Stromal cell of bone marrow (primary cell): ENCODE results near the gene ADAMTS7.
"Not testable (repeated sequence)": the region's sequence is repeated elsewhere in the genome, so short reads cannot be mapped to it uniquely, and the experiment has no call there.

ENCODE experiments used
- DNase-seq: peaks from one replicate; pipeline ENCODE4 v3.0.0-alpha.2; 2012; ENCODE audit warnings: low read depth

The ADAMTS7 gene

GRCh38 chr15:78778422-78778821 is 32.8 kb downstream of the ADAMTS7 start:
- no peak for DNase-seq

DNA sequence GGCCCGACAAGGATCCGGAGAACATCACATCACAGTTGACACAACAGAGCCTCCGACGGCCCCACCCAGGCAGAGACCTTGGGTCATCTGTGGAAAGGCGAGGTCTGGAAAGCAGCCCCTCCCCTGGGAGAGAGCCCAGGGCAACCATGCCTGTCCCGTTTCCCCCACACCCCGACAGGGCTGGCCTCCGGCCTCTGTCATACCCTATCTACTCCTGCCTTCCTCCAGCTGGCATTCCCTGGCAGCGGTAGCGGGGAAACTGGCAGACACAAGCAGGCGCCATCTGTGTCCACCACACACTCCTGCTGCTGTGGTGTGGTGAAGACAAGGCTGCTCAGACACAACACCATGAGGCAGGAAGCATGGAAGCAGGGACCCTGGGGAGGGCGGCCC is 33.3 kb downstream of the ADAMTS7 start:
- DNase-seq = not testable (repeated sequence)

DNA sequence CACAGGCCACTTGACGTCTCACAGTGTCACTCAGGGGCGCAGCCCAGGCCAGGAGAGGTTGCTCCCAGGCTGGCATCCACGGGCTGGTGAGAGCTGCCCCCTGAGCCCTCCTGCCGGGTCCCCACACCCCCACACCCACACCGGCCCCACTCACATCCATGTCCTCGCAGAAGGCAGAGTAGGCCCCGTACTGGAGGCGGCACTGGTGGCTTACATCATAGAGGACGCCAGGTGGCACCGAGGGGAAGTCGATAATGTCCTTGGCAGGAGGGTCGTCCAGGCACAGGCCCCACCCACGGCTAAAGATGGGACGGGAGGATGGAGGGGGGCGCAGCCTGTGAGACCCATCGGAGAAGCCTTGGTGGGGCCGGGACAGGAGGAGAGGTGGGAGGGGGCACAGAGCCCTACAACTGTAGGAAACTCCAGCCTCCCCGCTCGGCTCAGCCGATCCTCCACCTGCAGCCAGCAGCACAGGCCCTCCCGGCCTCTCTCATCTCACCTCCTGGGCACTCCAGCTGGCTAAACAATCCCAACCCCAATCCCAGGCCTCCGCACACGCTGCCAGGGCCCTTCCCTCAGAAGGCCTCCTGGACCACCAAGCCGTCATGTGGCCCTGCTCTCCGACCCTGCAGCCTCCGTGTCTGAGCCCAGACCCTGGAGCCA is 33.8 kb downstream of the ADAMTS7 start:
- not testable (repeated sequence) for DNase-seq

DNA sequence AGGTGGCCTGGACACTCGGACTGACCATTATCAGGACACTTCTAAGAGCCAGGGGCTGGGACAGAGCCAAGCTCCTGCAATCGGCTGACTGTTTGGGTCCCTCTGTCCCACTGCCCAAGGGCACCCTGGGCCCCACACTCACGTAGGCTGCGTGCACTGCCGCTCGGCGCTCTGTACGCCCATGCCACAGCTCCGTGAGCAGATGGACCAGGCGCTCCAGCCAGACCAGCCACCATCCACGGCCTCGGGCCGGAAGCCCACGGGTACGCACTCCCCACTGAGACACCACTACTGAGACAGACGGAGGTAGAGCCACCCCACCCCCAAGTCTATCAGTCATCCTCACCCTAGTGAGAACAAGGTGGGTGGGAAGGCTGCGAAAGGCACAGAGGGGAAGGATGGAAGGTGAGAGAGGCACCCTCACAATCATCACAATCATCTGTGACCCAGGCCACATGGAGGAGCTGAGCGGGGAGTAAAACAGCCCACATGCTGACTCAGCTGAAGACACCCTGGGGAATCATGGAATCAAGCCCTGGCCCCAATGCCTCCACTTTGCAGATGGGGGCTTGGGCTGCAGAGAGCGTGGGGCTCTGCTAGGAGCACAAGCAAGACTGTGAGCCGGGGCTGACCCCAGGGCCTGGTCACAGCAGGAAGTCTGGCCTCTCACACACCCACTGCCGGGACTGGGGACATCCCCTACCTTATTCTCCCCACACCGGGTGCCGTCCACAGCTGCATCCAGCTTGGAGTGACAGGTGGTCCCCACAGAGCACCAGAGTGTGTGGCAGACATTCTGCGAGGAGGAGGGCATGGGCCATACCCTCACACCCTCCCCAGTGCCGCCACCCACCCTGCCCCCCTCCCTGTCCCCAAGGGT is 35.0 kb downstream of the ADAMTS7 start:
- not testable (repeated sequence) for DNase-seq

DNA sequence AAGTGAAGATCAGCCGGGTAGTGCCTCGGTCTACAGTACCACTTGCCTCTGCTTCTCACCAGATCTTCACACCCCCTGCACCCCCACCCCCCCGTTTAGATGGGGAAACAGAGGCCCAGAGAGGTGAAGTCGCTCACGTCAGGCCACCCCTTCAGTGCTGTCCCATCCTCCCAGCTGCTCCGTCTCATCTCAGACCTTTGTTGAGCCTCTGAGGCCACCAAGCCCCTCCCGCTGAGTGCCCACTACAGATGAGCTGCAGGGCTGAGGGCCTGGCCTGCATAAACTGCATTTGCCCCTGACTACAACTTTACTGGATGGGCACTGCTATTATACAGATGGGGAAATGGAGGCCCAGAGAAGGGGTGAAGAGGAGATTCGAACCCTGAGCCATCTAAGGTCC is 35.8 kb downstream of the ADAMTS7 start:
- no peak for DNase-seq

DNA sequence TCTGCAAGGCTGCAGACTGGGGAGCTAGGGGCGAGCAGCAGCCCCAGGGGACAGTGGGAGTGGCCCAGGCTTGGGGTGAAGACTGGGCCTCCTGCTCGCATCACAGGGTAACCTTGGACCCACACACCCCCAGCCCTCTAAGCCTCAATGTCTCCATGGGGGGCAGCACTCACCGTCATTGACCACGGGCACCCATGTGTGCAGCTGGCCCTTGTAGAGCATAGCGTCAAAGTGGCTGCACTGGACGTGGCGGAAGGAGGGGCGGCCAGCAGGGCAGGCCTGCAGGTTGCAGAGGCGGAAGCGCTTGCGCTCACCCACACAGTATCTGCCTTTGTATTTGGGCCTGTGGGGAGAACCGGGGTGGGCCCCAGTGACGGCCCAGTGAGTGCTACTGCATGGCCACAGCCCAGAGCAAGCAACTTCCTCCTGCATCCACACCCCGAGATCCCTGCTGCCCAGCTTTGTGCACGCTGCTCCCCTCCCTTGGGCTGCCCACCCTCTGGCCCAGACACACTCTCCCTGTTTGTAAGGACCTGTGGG is 36.7 kb downstream of the ADAMTS7 start:
- not testable (repeated sequence) for DNase-seq

DNA sequence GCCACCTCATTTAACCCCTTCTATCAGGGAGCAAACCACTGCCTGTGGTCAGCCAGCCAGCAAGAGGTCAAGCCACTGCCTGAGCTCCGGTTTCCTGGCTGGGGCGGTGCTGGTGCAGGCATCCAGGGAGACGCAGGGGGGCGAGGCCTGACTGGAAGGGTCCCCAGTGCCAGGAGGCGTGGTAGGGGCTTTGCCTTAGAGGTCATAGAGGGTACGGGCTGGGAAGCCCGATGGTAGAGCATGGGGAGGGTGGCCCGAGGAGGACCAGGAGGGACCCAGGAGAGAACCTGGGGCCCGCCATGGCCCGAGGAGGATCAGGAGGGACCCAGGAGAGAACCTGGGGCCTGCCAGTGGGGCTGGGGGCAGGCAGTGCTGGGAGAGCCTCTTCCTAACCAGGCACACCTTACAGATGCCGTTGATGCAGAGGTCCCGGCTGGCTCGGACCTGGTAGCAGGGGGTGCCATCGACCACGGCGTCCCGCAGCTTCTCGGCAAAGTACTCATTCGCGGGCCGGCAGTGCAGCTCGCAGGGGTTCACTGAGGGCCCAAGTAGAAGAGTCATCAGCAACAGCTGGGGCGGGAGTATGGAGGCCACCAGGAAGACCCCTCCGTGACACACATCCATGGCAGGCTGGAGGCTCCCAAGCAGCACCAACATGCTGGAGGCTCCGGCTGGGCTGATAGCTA is 37.4 kb downstream of the ADAMTS7 start:
- DNase-seq = not testable (repeated sequence)

- no peak for DNase-seq
Measured at GRCh38 chr15:78772738-78773137, 38.5 kb downstream of the ADAMTS7 start.

GRCh38 chr15:78771436-78772000 is 39.7 kb downstream of the ADAMTS7 start:
- DNase-seq = not testable (repeated sequence)

DNA sequence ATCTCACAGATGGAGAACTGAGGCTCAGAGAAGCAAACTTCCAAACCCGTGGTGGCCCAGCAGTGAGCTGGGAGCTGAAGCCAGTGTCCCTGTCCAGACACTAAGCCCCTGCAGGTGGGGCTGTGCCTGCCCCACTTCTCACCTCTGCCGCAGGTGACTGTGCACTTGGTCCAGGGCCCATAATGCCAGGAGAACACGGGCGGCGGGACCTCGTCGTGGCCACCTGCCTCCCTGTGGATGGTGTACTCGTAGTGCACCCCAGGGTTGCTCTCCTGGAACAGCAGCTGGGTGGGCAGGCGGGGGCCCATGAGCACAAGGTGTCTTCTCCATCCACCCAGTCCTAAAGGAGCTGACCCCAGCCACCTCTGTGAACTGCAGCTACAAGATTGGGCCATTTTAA is 40.2 kb downstream of the ADAMTS7 start:
- not testable (repeated sequence) for DNase-seq

- not testable (repeated sequence) for DNase-seq
Measured at GRCh38 chr15:78769473-78770225, 41.6 kb downstream of the ADAMTS7 start.

GRCh38 chr15:78768531-78769408 is 42.5 kb downstream of the ADAMTS7 start:
- no peak for DNase-seq

DNA sequence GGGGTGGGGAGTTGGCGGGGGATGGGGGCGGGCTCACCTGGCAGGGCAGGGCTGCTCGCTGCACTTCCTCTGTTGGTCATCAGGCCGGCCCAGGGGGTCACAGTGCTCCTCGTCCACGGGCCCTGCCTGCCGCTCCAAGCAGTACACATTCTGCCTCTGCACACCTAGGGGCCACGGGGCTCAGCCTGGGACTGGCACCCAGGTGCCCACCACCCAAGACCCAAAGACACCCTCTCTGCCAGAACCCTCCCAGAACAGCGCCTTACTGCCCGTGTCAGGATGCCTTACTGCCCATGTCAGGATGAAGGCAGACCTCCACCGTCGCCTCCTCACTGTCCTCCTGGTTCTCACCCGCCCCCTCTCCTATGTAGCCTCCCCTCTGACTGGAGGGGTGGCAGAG is 43.2 kb downstream of the ADAMTS7 start:
- DNase-seq = no peak

GRCh38 chr15:78767331-78767951 is 43.8 kb downstream of the ADAMTS7 start:
- DNase-seq = no peak

DNA sequence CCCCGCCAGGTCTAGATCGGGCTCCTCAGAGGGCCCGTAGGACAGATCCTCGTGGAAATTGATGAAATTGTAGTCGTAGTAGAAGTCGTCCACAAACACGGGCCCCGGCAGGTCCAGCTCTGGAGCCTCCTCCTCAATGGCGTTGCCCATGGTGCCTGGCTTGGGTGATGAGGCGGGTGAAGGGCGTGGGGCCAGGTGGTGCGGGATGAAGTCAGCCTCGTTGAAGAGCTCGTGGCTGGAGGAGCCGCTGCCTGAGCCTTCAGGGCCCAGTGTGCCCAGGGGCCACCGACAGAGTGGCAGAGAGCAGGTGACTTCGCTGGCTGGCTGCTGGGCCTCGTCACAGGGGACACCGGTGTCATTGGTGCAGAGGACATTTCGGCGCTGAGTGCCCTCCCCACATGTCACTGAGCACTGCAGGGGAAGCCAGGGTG is 44.6 kb downstream of the ADAMTS7 start:
- DNase-seq = not testable (repeated sequence)

GRCh38 chr15:78766041-78766440 is 45.2 kb downstream of the ADAMTS7 start:
- no peak for DNase-seq

GRCh38 chr15:78765154-78765860 is 46.0 kb downstream of the ADAMTS7 start:
- not testable (repeated sequence) for DNase-seq

GRCh38 chr15:78764340-78765153 is 46.7 kb downstream of the ADAMTS7 start:
- DNase-seq = not testable (repeated sequence)
